Measurements from ENCODE around the gene KL.

DNA sequence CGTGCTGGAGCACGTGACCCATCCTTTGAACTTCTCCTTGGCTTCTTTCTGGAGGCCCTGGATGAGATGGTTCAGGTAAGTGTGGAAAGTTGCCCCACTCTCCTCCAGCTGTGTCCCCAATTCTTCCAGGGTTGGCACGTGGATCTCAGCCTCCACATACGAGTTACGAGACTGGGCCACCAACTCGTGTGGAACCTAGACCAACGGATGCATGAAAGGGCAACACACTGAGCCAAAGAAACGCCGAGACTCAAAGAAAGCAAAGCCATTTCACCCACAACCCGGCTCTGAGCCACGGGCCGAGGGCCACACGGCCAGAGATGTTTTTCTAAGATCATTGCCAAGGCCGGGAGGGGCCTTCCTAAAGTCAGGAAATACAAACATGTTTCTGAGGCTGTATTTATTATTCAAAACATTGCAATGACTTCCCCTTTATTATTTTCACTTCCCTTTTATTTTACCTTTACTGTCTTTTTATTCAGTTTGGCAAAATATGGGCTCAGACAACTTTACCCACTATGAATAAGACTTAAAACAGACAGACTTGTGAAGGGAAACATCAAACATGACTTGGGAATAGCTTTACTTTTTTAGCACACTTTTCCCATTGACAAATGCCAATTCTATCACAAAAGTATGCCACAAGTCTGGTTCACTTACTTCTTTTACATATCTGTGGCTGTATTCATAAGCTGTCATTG lies 94.6 kb downstream of the KL start:
- TF ChIP-seq SIN3A (IDR thresholded peaks at IDR 0.05; ENCODE audit: borderline replicate concordance, insufficient read depth, low read length) (no peak), POLR2AphosphoS5 (IDR thresholded peaks at IDR 0.05; ENCODE audit: low read depth, low read length) (no peak)

All from PFSK-1 (cell line).